Psoas muscle (tissue), 8 donors: ENCODE results near the gene KLHL17. TPM values are rescaled to one million over a fixed set of nuclear protein-coding genes. Genes with fewer than 3 reads are reported as not detected.

Source experiments
- ATAC-seq, 4 donors: fragments of 200-7000 bp; cut with Tn5 transposase; one replicate each; pipeline ENCODE4 v1.9.1; 2020; ENCODE audit warnings: moderate library complexity in 3 of 4, mild to moderate bottlenecking in 2 of 4
- DNase-seq, 2 donors: peaks; one replicate each; pipeline ENCODE4 v3.0.0-alpha.2; 2020
- H3K27ac ChIP-seq: fragments of 200-600 bp; one replicate; pipeline ENCODE4 v1.8.0; 2022
- H3K27me3 ChIP-seq, 3 donors: fragments of 200-600 bp in 1 of 3; one replicate each; pipeline versions ENCODE4 v1.6.1 to v1.8.0; 2013 to 2022; ENCODE audit warnings: low read length in 2 of 3, mild to moderate bottlenecking in 2 of 3, moderate library complexity in 1 of 3; ENCODE audit not compliant: insufficient read depth in 3 of 3
- H3K36me3 ChIP-seq, 2 donors: fragments of 200-600 bp in 1 of 2; one replicate each; pipeline versions ENCODE4 v1.6.1 to v1.8.0; 2013 to 2022; ENCODE audit warnings: low read depth in 1 of 2, mild to moderate bottlenecking in 1 of 2, moderate library complexity in 1 of 2; ENCODE audit not compliant: insufficient read depth in 1 of 2
- H3K4me1 ChIP-seq: fragments of 200-600 bp; one replicate; pipeline ENCODE4 v1.8.0; 2022
- H3K4me3 ChIP-seq: fragments of 200-600 bp; one replicate; pipeline ENCODE4 v1.8.0; 2022; ENCODE audit warnings: mild to moderate bottlenecking
- H3K9me3 ChIP-seq: fragments of 200-600 bp; one replicate; pipeline ENCODE4 v1.8.0; 2022
- WGBS, 3 donors: extraction: QIAGEN DNeasy Blood & Tissue Kit; methylation state at CpG; one replicate each; pipeline versions ENCODE4 v1.1.6 to v1.1.7; 2013; 5-methylcytosine and 5-hydroxymethylcytosine counted together
- intact Hi-C, 2 donors: fragments of 100-400 bp; cut with DNase I; formaldehyde crosslinking; loops; one replicate each; pipeline versions ENCODE4 v1.11.0 to v1.14.2; 2022
- polyA plus RNA-seq, 3 donors: library from polyadenylated mRNA; stranded (reverse); fragments of 200-250 nt; gene quantifications; one replicate each; pipeline ENCODE4 v1.2.3, GENCODE V29; 2013
- total RNA-seq, 4 donors: library from RNA; stranded (reverse); fragmentation: NEBNext Ultra II Directional in 2 of 4; extraction: Animal tissue kit (Norgen Biotek cat#: 25700) in 2 of 4; gene quantifications; one replicate each; pipeline versions ENCODE4 v1.2.1 to v1.2.4, GENCODE V29; 2021 to 2023
- TF ChIP-seq, protein P1 (sequence below): fragments of 200-600 bp; IDR thresholded peaks from one replicate; pipeline ENCODE4 v1.8.0; 2022; ENCODE audit warnings: antibody characterized with exemption
- donor health status: healthy with polysubstance abuse.
- donor health status: DM: no; HTN: no; CAD: no; lungs with moderate emphysema.
- donor health status: Bipolar disorder and iron deficiency.
- donor health status: healthy.
- donor health status: DM: yes; HTN: yes; CAD: no.
- donor health status: DM: no; HTN: no; CAD: no.
- donor health status: DM: no; HTN: no; CAD: no.
- donor health status: DM: yes; HTN: yes; CAD: no.

The KLHL17 gene
- total and polyA plus RNA-seq, 7 donors, result 2.1 to 5.5 (median 3.4) TPM

DNA sequence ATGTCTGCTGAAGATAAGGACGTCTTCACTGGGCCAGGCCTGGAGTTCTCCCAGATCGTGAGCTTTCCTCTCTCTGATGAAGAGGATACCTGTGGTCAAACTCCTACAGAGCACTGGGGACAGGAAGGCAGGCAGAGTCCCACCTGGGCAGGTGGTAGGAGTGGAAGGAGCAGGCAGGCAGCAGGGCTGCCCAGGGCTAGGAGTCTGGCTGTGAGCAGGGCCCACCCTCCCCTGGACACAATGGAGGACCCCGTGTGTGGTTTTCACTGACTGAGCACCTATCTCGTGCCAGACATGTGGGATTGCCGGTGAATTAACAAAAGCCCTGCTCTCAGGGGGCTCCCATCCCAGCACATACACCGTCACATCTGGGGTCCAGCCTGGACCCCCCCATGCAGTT is 41.5 kb upstream of the KLHL17 start:
- no peak for DNase-seq
- Histone ChIP-seq H3K36me3 (no peaks in the 10 kb centered on the region), H3K4me3 (no peak overlapping the region), H3K4me1 (peaks cover 18% of the 10 kb centered on the region), H3K9me3 (no peaks in the 10 kb centered on the region), H3K27ac (no peak overlapping the region), H3K27me3 (peaks cover 0 to 66% (median 6%) of the 10 kb centered on the region in 3 donors)
- TF ChIP-seq, protein P1, sequence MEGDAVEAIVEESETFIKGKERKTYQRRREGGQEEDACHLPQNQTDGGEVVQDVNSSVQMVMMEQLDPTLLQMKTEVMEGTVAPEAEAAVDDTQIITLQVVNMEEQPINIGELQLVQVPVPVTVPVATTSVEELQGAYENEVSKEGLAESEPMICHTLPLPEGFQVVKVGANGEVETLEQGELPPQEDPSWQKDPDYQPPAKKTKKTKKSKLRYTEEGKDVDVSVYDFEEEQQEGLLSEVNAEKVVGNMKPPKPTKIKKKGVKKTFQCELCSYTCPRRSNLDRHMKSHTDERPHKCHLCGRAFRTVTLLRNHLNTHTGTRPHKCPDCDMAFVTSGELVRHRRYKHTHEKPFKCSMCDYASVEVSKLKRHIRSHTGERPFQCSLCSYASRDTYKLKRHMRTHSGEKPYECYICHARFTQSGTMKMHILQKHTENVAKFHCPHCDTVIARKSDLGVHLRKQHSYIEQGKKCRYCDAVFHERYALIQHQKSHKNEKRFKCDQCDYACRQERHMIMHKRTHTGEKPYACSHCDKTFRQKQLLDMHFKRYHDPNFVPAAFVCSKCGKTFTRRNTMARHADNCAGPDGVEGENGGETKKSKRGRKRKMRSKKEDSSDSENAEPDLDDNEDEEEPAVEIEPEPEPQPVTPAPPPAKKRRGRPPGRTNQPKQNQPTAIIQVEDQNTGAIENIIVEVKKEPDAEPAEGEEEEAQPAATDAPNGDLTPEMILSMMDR, result no peak
- 67 to 70% (median 70%) methylated on average over 5 to 6 of the region's 6 CpGs for WGBS, 3 donors
- intact Hi-C loops, result no loop called here
- no peak for ATAC-seq

- TF ChIP-seq, protein P1, result no peak
- WGBS, 3 donors, result 66 to 76% (median 76%) methylated on average over 26 to 29 of the region's 29 CpGs
- peak in 1 of 2 donors; percentile 52 for DNase-seq
- H3K4me1 ChIP-seq, result peaks cover 18% of the 10 kb centered on the region
- H3K27me3 ChIP-seq, result peaks cover 0 to 66% (median 4%) of the 10 kb centered on the region in 3 donors
- H3K9me3 ChIP-seq, result no peaks in the 10 kb centered on the region
- H3K4me3 ChIP-seq, result no peak overlapping the region
- intact Hi-C loops, result no loop called here
- H3K27ac ChIP-seq, result no peak overlapping the region
- no peaks in the 10 kb centered on the region for H3K36me3 ChIP-seq
- ATAC-seq, result no peak
Measured at GRCh38 chr1:919271-919872, 41.0 kb upstream of the KLHL17 start.

DNA sequence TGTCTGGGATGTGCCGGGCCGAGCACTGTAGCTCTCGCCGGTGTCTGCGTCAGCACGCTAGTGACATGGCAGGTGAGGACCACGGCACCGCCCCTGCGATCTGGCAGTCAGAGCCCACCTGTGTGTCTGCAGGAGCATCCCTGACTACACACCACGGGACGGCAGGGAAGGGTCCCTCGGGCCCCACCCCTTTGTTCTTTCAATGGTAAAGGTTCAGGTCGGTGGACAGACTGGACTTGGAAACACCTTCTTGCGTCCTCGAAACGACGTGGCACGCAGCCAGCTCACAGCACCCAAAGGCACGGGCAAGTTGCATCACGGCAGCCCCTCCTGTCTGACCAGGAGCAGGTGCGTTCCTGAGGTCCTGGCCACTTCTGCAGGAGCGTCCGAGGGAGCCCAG is 40.4 kb upstream of the KLHL17 start:
- TF ChIP-seq, protein P1, result no peak
- Histone ChIP-seq H3K9me3 (no peaks in the 10 kb centered on the region), H3K27ac (no peak overlapping the region), H3K4me3 (no peak overlapping the region), H3K27me3 (peaks cover 0 to 70% (median 9%) of the 10 kb centered on the region in 3 donors), H3K4me1 (peaks cover 23% of the 10 kb centered on the region), H3K36me3 (no peaks in the 10 kb centered on the region)
- peak in 1 of 2 donors; percentile 44 for DNase-seq
- no peak for ATAC-seq
- intact Hi-C loops, result no loop called here
- WGBS, 3 donors, result 49 to 62% (median 55%) methylated on average over 23 of the region's 23 CpGs

DNA sequence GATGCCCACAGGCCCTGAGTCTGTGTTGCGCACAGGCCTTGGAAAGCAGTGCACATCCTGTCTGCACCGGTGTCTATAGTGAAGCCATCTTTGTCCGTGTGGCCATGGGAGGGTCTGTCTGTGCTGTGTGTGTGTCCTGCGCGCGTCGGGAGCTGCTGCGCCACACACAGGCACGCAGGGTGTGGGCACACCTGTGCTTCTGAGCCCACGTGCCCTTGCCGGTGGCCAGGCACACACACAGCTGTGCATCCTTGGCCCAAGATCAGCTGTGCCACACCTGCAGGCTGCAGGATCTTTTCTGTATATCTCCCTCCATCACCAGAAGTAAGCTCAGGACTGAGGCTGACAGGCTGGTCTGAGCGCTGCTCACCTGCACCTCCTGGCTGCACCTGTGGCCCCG is 39.9 kb upstream of the KLHL17 start:
- Histone ChIP-seq H3K4me3 (no peak overlapping the region), H3K4me1 (peaks cover 23% of the 10 kb centered on the region), H3K9me3 (no peaks in the 10 kb centered on the region), H3K36me3 (no peaks in the 10 kb centered on the region), H3K27me3 (peaks cover 0 to 68% (median 11%) of the 10 kb centered on the region in 3 donors), H3K27ac (no peak overlapping the region)
- DNase-seq (no peak), ATAC-seq (no peak)
- intact Hi-C loops, result no loop called here
- 20 to 29% (median 21%) methylated on average over 13 of the region's 13 CpGs for WGBS, 3 donors
- TF ChIP-seq, protein P1, result no peak
